ENCODE measurements around the gene AGBL3. TPM values are rescaled to one million over a fixed set of nuclear protein-coding genes. Genes with fewer than 3 reads are reported as not detected.

The AGBL3 gene
- total RNA-seq, 1 donor from 2014 or later: 1.5 TPM

- Histone ChIP-seq H3K27ac (replicated peaks) (peak overlapping the region; percentile 77), H3K9me3 (replicated peaks) (no peaks in the 10 kb centered on the region), H3K4me3 (peak overlapping the region; percentile 25), H3K27me3 (ENCODE audit: low read depth) (no peaks in the 10 kb centered on the region), H3K36me3 (peaks cover 35% of the 10 kb centered on the region), H3K4me1 (peaks cover 82% of the 10 kb centered on the region)
- no peak for DNase-seq
- intact Hi-C loops (cut with micrococcal nuclease): no loop called here
- TF ChIP-seq CTCF (IDR thresholded peaks at IDR 0.05; ENCODE audit: borderline replicate concordance): no peak
These were observed 179.6 kb downstream of the AGBL3 start for GRCh38 chr7:135165862-135166261.

GRCh38 chr7:135166338-135166990 lies 180.2 kb downstream of the AGBL3 start:
- H3K9me3 ChIP-seq (replicated peaks): no peaks in the 10 kb centered on the region
- TF ChIP-seq CTCF (IDR thresholded peaks at IDR 0.05; ENCODE audit: borderline replicate concordance): no peak
- H3K36me3 ChIP-seq: peaks cover 35% of the 10 kb centered on the region
- peaks cover 80% of the 10 kb centered on the region for H3K4me1 ChIP-seq
- peak overlapping the region; percentile 77 for H3K27ac ChIP-seq (replicated peaks)
- intact Hi-C loops (cut with micrococcal nuclease): no loop called here
- H3K27me3 ChIP-seq (ENCODE audit: low read depth): no peaks in the 10 kb centered on the region
- H3K4me3 ChIP-seq: peak overlapping the region; percentile 25
- no peak for DNase-seq

GRCh38 chr7:135167365-135167917 lies 181.1 kb downstream of the AGBL3 start:
- Histone ChIP-seq H3K27me3 (ENCODE audit: low read depth) (no peaks in the 10 kb centered on the region), H3K9me3 (replicated peaks) (no peaks in the 10 kb centered on the region), H3K4me3 (no peak overlapping the region), H3K36me3 (peaks cover 35% of the 10 kb centered on the region), H3K27ac (replicated peaks) (peak overlapping the region; percentile 77), H3K4me1 (peaks cover 73% of the 10 kb centered on the region)
- no peak for TF ChIP-seq CTCF (IDR thresholded peaks at IDR 0.05; ENCODE audit: borderline replicate concordance)
- intact Hi-C loops (cut with micrococcal nuclease): no loop called here
- no peak for DNase-seq

GRCh38 chr7:135168001-135168400 lies 181.7 kb downstream of the AGBL3 start:
- peaks cover 35% of the 10 kb centered on the region for H3K36me3 ChIP-seq
- H3K9me3 ChIP-seq (replicated peaks): no peaks in the 10 kb centered on the region
- no peak for TF ChIP-seq CTCF (IDR thresholded peaks at IDR 0.05; ENCODE audit: borderline replicate concordance)
- H3K4me1 ChIP-seq: peaks cover 73% of the 10 kb centered on the region
- no peak for DNase-seq
- H3K27ac ChIP-seq (replicated peaks): peak overlapping the region; percentile 77
- no peaks in the 10 kb centered on the region for H3K27me3 ChIP-seq (ENCODE audit: low read depth)
- H3K4me3 ChIP-seq: no peak overlapping the region
- intact Hi-C loops (cut with micrococcal nuclease): no loop called here

- peaks cover 73% of the 10 kb centered on the region for H3K4me1 ChIP-seq
- no peaks in the 10 kb centered on the region for H3K27me3 ChIP-seq (ENCODE audit: low read depth)
- H3K9me3 ChIP-seq (replicated peaks): no peaks in the 10 kb centered on the region
- TF ChIP-seq CTCF (IDR thresholded peaks at IDR 0.05; ENCODE audit: borderline replicate concordance): no peak
- peak overlapping the region; percentile 90 for H3K4me3 ChIP-seq
- peaks cover 35% of the 10 kb centered on the region for H3K36me3 ChIP-seq
- H3K27ac ChIP-seq (replicated peaks): peak overlapping the region; percentile 99
- no peak for DNase-seq
- intact Hi-C loops (cut with micrococcal nuclease): no loop called here
These were observed 182.3 kb downstream of the AGBL3 start for GRCh38 chr7:135168489-135169140.
